Activated CD4-positive, alpha-beta T cell treated with anti-CD3 and anti-CD28 coated beads, Interleukin-2, amount 50 U/mL, for 24 hours (primary cell): ENCODE measurements around the gene GARIN5A.
"Not testable (repeated sequence)": the region's sequence is repeated elsewhere in the genome, so short reads cannot be mapped to it uniquely, and the experiment has no call there.

ENCODE experiments used
- DNase-seq, 2 donors: peaks; one replicate each; pipeline ENCODE4 v3.0.0-alpha.2; 2020; ENCODE audit warnings: low read depth in 1 of 2, low spot score in 1 of 2

The GARIN5A gene

GRCh38 chr19:50489461-50490011 is 12.9 kb upstream of the GARIN5A start:
- DNase-seq = no peak

- DNase-seq = no peak
Measured at GRCh38 chr19:50488389-50489194, 11.9 kb upstream of the GARIN5A start.

- peak; percentile 36 to 53 for DNase-seq
Measured at GRCh38 chr19:50486823-50487515, 10.3 kb upstream of the GARIN5A start.

- DNase-seq = no peak
Measured at GRCh38 chr19:50485284-50485955, 8.8 kb upstream of the GARIN5A start.

- no peak for DNase-seq
Measured at GRCh38 chr19:50482916-50483315, 6.3 kb upstream of the GARIN5A start.

- DNase-seq = no peak
Measured at GRCh38 chr19:50482271-50482855, 5.7 kb upstream of the GARIN5A start.

- no peak for DNase-seq
Measured at GRCh38 chr19:50481351-50482149, 4.9 kb upstream of the GARIN5A start.

- no peak for DNase-seq
Measured at GRCh38 chr19:50480281-50481111, 3.8 kb upstream of the GARIN5A start.

GRCh38 chr19:50479761-50480251 is 3.2 kb upstream of the GARIN5A start:
- DNase-seq = no peak

GRCh38 chr19:50478901-50479715 is 2.5 kb upstream of the GARIN5A start:
- DNase-seq = no peak

- DNase-seq = no peak
Measured at GRCh38 chr19:50477751-50478515, 1.3 kb upstream of the GARIN5A start.

- no peak for DNase-seq
Measured at GRCh38 chr19:50476907-50477238, 225 bp upstream of the GARIN5A start.

GRCh38 chr19:50475736-50476223 is 868 bp downstream of the GARIN5A start:
- DNase-seq = no peak

- DNase-seq = no peak
Measured at GRCh38 chr19:50475101-50475568, 1.5 kb downstream of the GARIN5A start.

GRCh38 chr19:50473336-50473735 is 3.3 kb downstream of the GARIN5A start:
- DNase-seq = not testable (repeated sequence)

- no peak for DNase-seq
Measured at GRCh38 chr19:50468818-50469217, 7.8 kb downstream of the GARIN5A start.

- no peak for DNase-seq
Measured at GRCh38 chr19:50467566-50467965, 9.1 kb downstream of the GARIN5A start.

- no peak for DNase-seq
Measured at GRCh38 chr19:50466706-50467039, 10.0 kb downstream of the GARIN5A start.
